IPS-18a (cell line): ENCODE data around the gene USP3.
"Not testable (repeated sequence)": the region's sequence is repeated elsewhere in the genome, so short reads cannot be mapped to it uniquely, and the experiment has no call there.

ENCODE experiments used
- H3K27ac ChIP-seq: one replicate; pipeline ENCODE4 v1.5.1; 2013; ENCODE audit warnings: low read length
- H3K27me3 ChIP-seq: one replicate; pipeline ENCODE4 v1.6.1; 2013; ENCODE audit warnings: mild to moderate bottlenecking, low read length; ENCODE audit not compliant: control insufficient read depth, insufficient read depth
- H3K36me3 ChIP-seq: one replicate; pipeline ENCODE4 v1.6.1; 2013; ENCODE audit warnings: low read depth, low read length; ENCODE audit not compliant: control insufficient read depth
- H3K4me1 ChIP-seq: one replicate; pipeline ENCODE4 v1.6.1; 2013; ENCODE audit warnings: low read depth, low read length; ENCODE audit not compliant: control insufficient read depth
- H3K4me3 ChIP-seq: one replicate; pipeline ENCODE4 v1.5.1; 2013; ENCODE audit warnings: low read length
- H3K9ac ChIP-seq: one replicate; pipeline ENCODE4 v1.6.1; 2013; ENCODE audit warnings: mild to moderate bottlenecking, low read length, moderate library complexity
- H3K9me3 ChIP-seq: one replicate; pipeline ENCODE4 v1.6.1; 2013; ENCODE audit warnings: low read depth, low read length; ENCODE audit not compliant: control insufficient read depth

USP3 gene

DNA sequence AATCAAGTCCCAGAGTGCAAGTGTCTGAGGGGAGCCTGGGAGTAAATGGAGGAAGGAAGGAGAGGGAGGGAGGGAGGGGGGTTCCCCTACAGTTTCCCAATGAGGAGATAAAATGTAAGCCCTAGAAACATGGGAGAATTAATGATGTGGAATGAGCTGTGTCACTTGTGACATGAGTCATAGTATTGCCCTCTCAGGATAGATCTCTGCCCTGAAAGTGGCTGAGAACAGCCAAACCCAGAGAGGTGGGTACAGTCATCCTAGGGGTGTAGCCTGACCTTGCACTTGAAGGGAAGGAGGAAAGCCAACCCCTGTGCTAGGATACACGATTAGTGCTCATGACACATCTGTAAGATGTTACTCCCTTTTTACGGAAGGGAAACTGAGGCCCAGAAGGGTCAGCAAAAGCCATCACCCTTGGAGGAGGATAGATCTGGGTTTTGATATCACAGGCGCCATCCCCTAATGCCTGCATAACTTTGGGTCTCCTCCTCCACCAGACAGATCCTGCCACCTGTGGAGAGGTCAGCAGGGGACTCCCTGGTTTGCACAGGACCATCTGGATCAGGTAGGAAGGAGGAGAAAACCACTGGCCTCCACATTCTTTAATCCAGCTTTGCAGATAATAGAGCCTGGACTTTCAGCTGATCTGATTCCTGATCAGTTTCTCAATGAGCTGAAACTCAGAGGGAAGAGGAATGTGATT, 23.1 kb upstream of the USP3 start:
- peaks cover 27% of the 10 kb centered on the region for H3K4me1 ChIP-seq
- H3K4me3 ChIP-seq = no peak overlapping the region
- no peaks in the 10 kb centered on the region for H3K36me3 ChIP-seq
- no peaks in the 10 kb centered on the region for H3K27me3 ChIP-seq
- no peak overlapping the region for H3K27ac ChIP-seq
- H3K9ac ChIP-seq = no peak overlapping the region
- no peaks in the 10 kb centered on the region for H3K9me3 ChIP-seq

GRCh38 chr15:63482874-63483323, 21.5 kb upstream of the USP3 start:
- no peaks in the 10 kb centered on the region for H3K9me3 ChIP-seq
- H3K9ac ChIP-seq = no peak overlapping the region
- H3K4me3 ChIP-seq = no peak overlapping the region
- no peaks in the 10 kb centered on the region for H3K36me3 ChIP-seq
- H3K27me3 ChIP-seq = peaks cover 2% of the 10 kb centered on the region
- H3K27ac ChIP-seq = no peak overlapping the region
- H3K4me1 ChIP-seq = peaks cover 27% of the 10 kb centered on the region

- no peak overlapping the region for H3K9ac ChIP-seq
- no peak overlapping the region for H3K4me3 ChIP-seq
- no peak overlapping the region for H3K27ac ChIP-seq
- H3K27me3 ChIP-seq = peaks cover 9% of the 10 kb centered on the region
- H3K4me1 ChIP-seq = peaks cover 27% of the 10 kb centered on the region
- no peaks in the 10 kb centered on the region for H3K36me3 ChIP-seq
- no peaks in the 10 kb centered on the region for H3K9me3 ChIP-seq
Measured at GRCh38 chr15:63483521-63484371, 20.6 kb upstream of the USP3 start.

- no peaks in the 10 kb centered on the region for H3K9me3 ChIP-seq
- no peak overlapping the region for H3K4me3 ChIP-seq
- peaks cover 25% of the 10 kb centered on the region for H3K4me1 ChIP-seq
- no peak overlapping the region for H3K27ac ChIP-seq
- no peak overlapping the region for H3K9ac ChIP-seq
- peaks cover 9% of the 10 kb centered on the region for H3K27me3 ChIP-seq
- no peaks in the 10 kb centered on the region for H3K36me3 ChIP-seq
Measured at GRCh38 chr15:63484433-63485186, 19.8 kb upstream of the USP3 start.

- H3K27ac ChIP-seq = no peak overlapping the region
- peaks cover 25% of the 10 kb centered on the region for H3K4me1 ChIP-seq
- H3K27me3 ChIP-seq = peaks cover 18% of the 10 kb centered on the region
- H3K4me3 ChIP-seq = no peak overlapping the region
- no peaks in the 10 kb centered on the region for H3K9me3 ChIP-seq
- H3K36me3 ChIP-seq = no peaks in the 10 kb centered on the region
- H3K9ac ChIP-seq = no peak overlapping the region
Measured at GRCh38 chr15:63487076-63487757, 17.2 kb upstream of the USP3 start.

GRCh38 chr15:63487758-63488397, 16.5 kb upstream of the USP3 start:
- peaks cover 25% of the 10 kb centered on the region for H3K4me1 ChIP-seq
- not testable (repeated sequence) for H3K4me3 ChIP-seq, H3K27ac ChIP-seq, H3K9me3 ChIP-seq, H3K9ac ChIP-seq, H3K36me3 ChIP-seq
- H3K27me3 ChIP-seq = peaks cover 24% of the 10 kb centered on the region

DNA sequence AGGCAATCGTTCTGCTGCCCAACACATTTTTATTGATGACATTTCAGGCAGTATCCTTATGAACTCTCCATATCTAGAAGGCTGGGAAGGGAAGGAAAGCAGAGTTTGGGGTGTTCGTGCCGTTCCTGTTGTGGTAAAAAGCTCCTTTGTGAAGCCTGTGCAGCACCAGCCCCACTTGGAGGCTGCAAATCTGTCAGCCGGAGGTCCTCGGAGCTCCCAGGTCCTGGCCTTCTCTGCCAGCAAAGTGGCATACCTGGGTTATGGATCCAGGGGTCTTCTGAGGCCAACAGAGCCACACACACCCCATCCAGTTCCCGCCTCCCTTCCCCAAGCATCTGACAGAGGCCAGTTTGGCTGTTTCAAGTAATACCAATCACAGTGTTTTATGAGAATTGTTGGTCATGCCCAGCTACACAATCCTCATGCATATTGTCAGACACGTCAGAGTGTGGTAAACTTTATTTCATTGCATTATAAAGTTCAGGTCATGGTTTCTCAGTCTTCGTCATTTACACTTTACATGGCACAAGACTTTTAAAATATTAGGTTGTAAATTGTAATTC, 15.9 kb upstream of the USP3 start:
- no peak overlapping the region for H3K27ac ChIP-seq
- peaks cover 25% of the 10 kb centered on the region for H3K4me1 ChIP-seq
- H3K36me3 ChIP-seq = no peaks in the 10 kb centered on the region
- H3K9ac ChIP-seq = no peak overlapping the region
- peaks cover 30% of the 10 kb centered on the region for H3K27me3 ChIP-seq
- H3K4me3 ChIP-seq = no peak overlapping the region
- no peaks in the 10 kb centered on the region for H3K9me3 ChIP-seq

- Histone ChIP-seq H3K9ac (no peak overlapping the region), H3K27ac (no peak overlapping the region), H3K36me3 (no peaks in the 10 kb centered on the region), H3K4me1 (peaks cover 16% of the 10 kb centered on the region), H3K9me3 (no peaks in the 10 kb centered on the region), H3K4me3 (no peak overlapping the region), H3K27me3 (peaks cover 32% of the 10 kb centered on the region)
Measured at GRCh38 chr15:63489352-63489751, 15.0 kb upstream of the USP3 start.

DNA sequence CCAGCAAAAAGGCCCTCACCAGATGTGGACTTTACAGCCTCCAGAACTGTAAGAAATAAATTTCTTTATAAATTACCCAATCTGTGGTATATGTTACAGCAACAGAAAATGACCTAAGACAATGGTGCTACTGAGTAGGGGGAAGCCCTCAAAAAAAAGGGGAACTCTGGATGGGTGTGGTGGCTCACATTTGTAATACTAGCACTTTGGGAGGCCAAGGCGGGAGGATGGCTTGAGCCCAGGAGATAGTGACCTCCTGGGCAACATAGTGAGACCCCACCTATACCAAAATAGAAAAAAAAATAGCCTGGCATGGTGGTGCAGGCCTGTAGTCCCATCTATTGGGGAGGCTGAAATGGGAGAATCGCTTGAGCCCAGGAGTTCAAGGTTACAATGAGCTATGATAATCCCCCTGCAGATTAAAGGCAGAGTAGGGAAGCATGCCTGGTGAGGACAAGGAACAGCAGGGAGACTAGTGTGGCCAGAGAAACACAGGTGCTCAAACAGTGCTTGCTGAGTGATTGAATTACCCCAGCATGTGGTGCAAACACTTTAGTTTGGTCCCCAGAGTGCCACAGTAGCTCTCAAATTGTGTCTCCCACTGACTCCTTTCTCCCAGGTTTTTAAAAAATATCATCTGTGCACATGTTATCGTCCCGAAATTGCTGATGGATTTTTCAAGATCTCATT, 13.9 kb upstream of the USP3 start:
- Histone ChIP-seq H3K36me3 (no peaks in the 10 kb centered on the region), H3K27me3 (peaks cover 32% of the 10 kb centered on the region), H3K9ac (no peak overlapping the region), H3K27ac (no peak overlapping the region), H3K4me3 (no peak overlapping the region), H3K9me3 (no peaks in the 10 kb centered on the region), H3K4me1 (peaks cover 17% of the 10 kb centered on the region)

DNA sequence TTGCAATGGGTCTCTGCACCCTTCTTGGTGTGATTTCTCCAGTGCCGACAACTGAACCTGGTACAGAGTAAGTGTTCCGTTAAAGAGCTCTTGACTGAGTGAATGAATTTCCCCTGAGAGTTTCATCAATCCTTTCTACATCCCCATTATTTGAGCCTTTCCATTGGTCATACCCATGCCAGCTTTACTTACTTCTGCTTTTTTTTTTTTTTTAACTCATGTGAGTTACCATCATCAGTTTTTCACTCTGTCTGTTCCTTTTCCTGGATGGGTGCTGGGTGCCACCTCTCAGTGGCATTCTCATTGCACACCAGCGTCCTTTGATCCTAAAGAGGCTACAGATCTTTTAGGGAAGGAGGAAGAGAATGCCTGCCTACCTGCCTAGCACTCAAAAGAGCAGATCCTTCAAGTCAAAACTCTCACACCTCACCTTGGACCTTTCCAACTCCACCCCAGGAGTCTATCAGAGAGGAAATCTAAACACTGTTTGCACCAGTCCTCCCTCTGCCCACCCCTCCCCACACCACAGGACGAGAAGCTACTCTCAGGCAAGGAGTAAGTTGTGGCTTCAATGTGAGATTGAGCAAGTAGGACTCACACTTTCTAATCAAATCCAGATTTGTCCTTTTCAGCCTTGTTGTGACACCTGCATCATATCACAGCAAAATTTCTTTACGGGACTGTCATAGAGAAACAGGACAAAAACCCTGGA, 13.1 kb upstream of the USP3 start:
- Histone ChIP-seq H3K36me3 (no peaks in the 10 kb centered on the region), H3K4me3 (no peak overlapping the region), H3K9ac (no peak overlapping the region), H3K9me3 (no peaks in the 10 kb centered on the region), H3K4me1 (peaks cover 23% of the 10 kb centered on the region), H3K27ac (no peak overlapping the region), H3K27me3 (peaks cover 38% of the 10 kb centered on the region)
